NCI-H2107 treated with DMSO at 0.1 percent for 48 hours (cell line): ENCODE measurements around the gene PHKA1.
"Not testable (repeated sequence)": the region's sequence is repeated elsewhere in the genome, so short reads cannot be mapped to it uniquely, and the experiment has no call there.

ENCODE experiments used
- DNase-seq: peaks from one replicate; lab custom pipeline; 2025; ENCODE audit not compliant: unreplicated experiment; lab: John Stamatoyannopoulos, UW

Gene PHKA1

GRCh38 chrX:72713599-72714477, at the start of gene PHKA1:
TSS of gene PHKA1 (minus strand) at chrX:72714306. CDS start at chrX:72713880, 426 bp downstream.
- peak; percentile 19 for DNase-seq

DNA sequence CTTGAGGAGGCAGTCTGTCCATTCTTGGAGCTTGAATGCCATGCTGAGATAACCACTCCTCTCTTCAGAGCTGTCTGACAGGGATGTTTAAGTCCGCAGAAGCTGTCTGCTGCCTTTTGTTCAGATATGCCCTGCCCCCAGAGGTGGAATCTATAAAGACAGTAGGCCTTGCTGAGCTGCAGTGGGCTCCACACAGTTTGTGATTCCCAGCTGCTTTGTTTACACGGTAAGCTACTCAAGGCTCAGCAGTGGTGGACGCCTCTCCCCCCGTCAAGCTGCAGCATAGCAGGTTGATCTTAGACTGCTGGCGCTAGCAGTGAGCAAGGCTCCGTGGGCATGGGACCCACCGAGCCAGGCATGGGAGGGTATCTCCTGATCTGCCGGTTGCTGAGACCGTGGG, 46.3 kb upstream of the PHKA1 start:
- not testable (repeated sequence) for DNase-seq

DNA sequence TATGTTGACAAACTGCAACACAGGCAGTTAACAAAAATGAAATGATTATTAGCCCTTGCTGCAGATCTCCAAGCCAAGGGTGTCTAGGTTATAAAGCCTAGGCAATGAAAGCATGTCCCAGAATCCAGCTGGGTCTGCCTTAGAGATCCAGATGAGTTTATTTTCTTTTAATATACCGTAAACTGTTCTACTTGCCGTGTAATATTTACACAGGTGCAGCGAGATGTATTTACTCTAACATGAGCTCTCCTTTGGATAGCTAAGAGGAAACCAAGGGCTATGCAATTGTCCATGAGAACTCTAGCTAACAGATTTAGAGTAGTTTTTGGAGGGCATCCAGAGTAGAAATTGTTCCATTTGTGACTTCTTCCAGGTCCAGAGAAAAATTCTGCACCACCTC, 34.4 kb upstream of the PHKA1 start:
- DNase-seq, result not testable (repeated sequence)

- not testable (repeated sequence) for DNase-seq
These were observed 31.4 kb upstream of the PHKA1 start for GRCh38 chrX:72745546-72745945.

- DNase-seq, result no peak
These were observed 21.5 kb upstream of the PHKA1 start for GRCh38 chrX:72735561-72735960.

GRCh38 chrX:72733636-72734035, 19.5 kb upstream of the PHKA1 start:
- not testable (repeated sequence) for DNase-seq

DNA sequence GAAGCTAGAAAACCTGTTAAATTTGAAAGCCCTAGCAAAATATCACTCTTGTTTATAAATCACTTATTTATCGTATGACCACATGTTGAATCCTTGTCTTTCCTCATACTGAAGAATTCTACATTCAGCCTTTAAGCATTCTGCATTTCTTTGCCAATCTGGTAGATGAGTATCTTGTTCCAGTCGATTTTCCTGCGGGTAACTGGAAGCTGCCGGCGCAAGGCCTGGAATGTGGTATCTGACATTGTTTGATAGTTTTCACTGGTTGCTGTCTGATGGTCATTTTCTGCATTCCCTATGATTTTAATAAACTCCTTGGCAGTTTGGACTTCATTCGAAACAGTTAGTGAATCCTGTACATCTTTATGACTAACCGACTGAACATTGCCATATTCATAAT, 13.7 kb upstream of the PHKA1 start:
- no peak for DNase-seq

DNA sequence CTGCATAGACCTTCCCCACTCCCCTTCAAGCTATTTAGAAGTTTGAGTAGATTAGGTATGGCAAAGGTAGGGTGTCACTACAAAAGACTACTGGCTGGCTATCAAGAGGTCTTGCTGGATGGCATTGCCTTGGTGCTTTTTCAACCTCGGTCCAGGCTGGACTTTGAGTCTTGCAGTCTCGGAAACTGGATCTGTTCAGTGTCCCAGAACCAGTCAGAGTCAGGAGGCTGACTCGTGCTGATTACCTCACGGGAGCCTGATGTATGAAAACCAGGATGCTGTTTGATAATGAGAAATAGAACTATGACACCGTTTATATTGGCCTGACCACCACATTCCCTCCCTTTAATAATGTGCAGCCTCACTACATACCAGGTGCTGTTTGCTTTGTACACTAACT, 2.7 kb upstream of the PHKA1 start:
- DNase-seq, result no peak

DNA sequence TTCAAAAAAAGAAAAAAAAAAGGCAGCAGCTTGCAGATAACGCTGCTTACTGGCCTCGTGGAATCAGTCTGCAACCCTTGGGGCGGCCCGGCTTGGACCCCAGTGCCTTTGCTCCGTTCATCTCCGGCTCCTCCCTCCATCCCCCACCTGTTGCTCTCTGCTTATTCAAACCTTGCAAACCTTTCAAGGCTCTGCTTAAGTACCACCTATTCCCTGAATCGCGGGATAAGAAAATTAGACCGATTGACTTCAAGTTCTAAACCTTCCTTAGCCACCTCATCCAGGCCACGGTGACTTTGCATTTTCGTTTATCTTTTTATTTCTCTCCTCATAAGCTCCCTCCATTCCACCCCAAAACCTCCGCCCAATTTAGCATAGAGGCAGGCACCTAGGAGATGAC, 1.4 kb upstream of the PHKA1 start:
- DNase-seq, result no peak

DNA sequence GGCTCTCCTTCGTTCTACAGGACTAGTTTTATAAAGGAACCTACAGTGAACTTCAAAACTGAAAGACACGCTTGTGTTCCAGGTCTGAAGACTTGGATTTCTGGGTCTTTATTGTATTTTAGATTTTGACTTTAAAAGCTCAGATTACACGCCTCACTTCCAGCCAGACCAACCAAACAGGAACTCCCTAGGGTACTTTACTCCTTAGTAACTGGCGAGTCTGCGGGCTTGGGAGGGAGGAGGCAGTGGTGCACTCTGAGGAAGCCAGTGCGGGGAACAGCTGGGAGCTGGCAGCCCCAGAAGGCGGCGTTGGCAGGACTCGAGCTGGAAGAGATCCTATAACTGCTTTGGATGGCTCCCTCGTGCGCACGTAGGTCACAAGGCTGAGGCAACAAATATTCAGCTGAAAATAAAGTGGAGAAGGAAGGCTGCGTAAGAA, 391 bp upstream of the PHKA1 start:
- peak; percentile 80 for DNase-seq

GRCh38 chrX:72713130-72713529, 976 bp downstream of the PHKA1 start:
- peak; percentile 13 for DNase-seq

- no peak for DNase-seq
These were observed 1.9 kb downstream of the PHKA1 start for GRCh38 chrX:72712094-72712755.

DNA sequence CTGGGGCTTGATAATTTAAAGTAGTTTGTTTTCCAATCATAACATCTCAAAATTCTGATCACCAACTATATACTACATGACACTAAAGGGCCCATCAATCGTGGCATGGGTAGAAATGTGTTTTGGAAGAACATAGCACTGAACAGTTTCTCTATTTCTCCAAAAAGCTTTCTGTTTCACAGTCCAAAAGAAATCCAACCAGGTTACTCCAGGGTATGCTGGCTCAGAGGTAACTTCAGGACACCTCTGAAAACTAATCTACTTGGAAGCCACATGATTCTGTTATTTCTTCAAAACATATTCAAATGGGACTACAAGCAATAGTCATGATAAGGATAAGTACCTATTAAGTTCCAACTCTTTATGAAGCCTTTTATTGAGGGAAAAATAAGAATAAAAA, 8.3 kb downstream of the PHKA1 start:
- DNase-seq, result no peak

GRCh38 chrX:72705111-72705510, 9.0 kb downstream of the PHKA1 start:
- no peak for DNase-seq

GRCh38 chrX:72694170-72694569, 19.9 kb downstream of the PHKA1 start:
- DNase-seq, result no peak

- DNase-seq, result no peak
These were observed 20.6 kb downstream of the PHKA1 start for GRCh38 chrX:72693477-72693876.

DNA sequence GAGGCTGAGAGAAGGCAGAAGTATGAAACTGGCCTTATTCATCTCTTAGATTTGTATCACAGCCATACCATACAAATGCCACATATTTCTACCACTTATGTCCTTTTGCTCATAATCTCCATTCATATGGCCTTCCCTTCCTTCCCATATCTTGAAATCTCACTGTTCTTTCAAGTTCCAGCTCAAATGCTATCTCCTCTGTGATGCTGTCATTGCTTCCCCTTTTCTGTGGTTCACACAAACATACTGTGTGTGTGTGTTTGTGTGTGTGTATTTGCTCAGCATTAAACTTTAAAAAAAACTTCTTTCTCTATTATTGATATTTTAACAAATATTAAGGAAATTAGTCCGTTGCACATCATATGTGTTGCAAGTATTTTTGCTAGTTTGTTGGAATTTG, 26.7 kb downstream of the PHKA1 start:
- no peak for DNase-seq

DNA sequence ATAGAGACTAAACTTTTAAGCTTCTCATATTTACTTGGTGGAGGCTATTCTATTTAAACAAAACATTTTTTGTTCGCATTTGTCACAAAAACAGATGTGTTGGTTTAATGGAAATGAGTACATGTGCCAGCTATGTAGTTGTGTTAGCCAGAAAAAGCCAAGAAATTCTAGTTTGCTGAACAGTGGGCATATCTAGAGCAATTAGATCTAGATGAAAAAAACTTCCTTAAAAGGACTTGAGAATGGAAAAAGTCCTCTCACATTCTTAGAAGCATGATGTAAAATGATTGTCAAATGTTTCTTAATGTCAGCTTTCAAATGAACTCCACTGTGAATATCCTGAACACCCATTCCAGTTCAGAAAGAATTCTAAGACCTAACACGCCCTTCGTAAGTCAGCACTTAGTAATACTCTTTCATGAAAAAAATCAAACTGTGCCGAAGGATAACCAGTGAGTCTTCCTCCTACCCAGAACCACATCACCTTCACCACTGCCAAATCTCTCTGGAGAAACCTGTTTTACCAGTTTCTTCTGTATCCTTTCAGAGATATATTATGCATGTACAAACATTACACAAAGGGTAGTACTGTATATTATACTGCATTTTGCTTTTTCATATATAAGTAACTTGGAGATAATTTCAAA, 28.2 kb downstream of the PHKA1 start:
- DNase-seq, result no peak

- DNase-seq, result no peak
These were observed 29.1 kb downstream of the PHKA1 start for GRCh38 chrX:72685018-72685417.

DNA sequence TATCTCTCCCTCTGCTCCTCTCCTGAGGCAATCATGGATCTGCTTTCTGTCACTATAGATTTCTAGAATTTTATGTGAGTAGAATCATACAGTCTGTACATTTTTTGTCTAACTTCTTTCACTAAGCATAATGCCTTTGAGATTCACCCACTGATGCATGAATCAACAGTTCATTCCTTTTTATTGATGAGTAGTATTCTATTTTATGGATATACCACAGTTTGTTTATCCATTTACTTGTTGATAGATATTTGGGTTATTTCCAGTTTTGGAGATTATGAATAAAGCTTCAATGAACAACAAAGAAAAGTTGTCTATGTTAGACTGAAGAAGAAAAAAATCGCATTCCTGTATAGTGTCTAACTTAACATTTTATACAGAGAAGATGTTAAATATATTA, 30.5 kb downstream of the PHKA1 start:
- no peak for DNase-seq

DNA sequence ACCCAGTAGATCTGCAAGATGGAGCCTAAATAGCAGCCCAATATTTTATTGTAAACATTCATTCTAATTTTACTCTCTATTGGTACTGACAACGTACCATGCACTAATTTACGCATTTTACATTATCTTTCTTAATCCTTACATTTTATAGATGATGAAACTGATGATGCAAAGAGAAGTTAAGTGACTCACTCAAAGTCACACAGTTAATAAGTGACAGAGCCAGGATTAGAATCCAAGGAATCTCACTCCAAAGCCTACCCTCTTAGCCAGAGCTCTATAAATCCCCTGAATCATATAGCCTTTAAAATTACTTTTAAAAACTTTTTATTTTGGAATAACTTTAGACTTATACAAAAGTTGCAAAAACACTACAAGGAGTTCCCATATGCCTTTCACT, 37.6 kb downstream of the PHKA1 start:
- no peak for DNase-seq

- DNase-seq, result not testable (repeated sequence)
These were observed 40.2 kb downstream of the PHKA1 start for GRCh38 chrX:72673951-72674350.
